GM12875 (cell line): ENCODE measurements around the gene POLDIP2.

Source experiments
- H3K4me3 ChIP-seq: one replicate; pipeline ENCODE4 v1.5.1; 2011; ENCODE audit warnings: low read depth, low read length, control low read depth
- TF ChIP-seq, protein P1 (sequence below): IDR thresholded peaks from 2 replicates; pipeline ENCODE4 v1.5.1; 2011; ENCODE audit warnings: low read depth, mild to moderate bottlenecking, control low read depth, inconsistent platforms, low read length, moderate library complexity, borderline replicate concordance; ENCODE audit not compliant: insufficient read depth

The POLDIP2 gene

DNA sequence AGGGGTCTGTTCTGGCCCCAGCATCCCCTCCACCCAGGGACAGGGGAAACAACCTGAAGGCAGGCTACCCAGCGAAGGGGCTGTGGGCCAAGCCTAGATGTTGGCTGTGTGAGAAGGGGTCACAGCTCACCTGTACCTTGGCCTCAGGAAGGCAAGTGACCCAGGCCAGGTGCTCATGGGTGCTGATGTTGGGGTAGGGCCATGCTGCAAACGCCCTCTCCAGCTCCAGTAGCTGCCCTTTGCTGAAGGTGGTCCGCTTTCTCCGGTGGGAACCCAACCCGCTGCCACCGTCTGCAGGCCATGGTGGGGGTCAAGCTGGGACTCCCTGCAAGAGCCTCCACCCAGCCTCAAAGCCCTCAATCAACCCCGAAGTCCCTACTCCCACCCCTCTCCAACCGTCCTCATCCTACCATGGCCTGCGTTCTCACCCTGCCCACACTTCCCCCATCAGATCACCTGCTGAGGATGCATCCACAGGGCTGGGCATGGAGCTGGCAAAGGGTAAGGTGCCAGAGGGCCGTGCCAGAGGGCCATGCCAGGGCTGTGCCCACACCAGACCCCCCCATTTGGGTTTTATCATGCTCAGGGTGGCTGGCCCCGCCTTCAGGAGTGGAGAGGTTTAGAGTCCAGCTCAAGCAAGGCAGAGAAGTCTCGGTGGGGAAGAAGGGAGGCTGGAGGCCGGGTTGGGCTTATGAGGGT is 7.5 kb upstream of the POLDIP2 start, which contains the start of gene SEBOX:
TSS of gene SEBOX (minus strand) at position 535 of the 699 bp plus-strand sequence. CDS start at position 487, 48 bp downstream.
- no peak within 1 kb of the TSS for H3K4me3 ChIP-seq

DNA sequence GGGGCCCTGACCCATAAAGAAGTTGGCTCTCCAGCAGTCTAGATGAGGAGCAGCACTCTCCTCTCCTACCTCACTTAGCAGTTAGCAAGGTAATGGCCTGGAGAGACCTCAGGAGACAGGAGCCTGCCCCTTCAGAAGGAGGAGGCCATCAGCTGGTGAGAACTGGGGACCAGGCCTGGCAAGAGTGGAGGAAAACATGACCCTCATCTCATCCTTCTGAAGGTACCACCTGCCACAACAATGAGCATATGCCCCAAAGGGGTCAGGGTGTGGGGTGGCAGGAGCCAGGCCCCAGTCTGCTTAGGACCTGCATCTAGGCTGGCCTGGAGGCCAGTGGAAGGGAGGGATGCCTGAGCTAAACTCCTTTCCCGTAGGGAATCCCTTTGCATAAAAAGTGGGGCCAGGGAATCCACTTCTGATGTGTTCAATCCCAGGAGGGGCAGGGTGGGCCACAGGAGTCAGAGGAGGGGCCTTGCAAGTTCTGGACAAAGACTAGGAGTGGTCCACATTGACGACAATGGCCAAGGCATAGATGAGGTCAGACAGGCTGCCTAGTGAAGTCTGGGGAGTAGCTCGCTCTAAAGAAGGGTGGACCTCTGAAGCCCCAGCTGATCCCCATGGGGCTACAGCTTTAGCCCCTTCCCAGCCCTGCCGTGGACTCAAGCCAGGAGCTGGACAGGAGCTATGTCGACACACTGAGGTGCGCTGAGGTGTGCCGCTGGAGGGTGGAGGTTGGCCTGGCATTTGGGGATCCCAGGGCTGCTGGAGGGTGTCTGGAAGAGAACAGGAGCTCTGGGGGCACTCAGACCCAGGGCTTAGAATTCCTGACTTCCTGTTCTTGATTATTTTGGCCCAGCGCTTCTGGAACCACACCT is 6.7 kb upstream of the POLDIP2 start:
- TF ChIP-seq, protein P1, sequence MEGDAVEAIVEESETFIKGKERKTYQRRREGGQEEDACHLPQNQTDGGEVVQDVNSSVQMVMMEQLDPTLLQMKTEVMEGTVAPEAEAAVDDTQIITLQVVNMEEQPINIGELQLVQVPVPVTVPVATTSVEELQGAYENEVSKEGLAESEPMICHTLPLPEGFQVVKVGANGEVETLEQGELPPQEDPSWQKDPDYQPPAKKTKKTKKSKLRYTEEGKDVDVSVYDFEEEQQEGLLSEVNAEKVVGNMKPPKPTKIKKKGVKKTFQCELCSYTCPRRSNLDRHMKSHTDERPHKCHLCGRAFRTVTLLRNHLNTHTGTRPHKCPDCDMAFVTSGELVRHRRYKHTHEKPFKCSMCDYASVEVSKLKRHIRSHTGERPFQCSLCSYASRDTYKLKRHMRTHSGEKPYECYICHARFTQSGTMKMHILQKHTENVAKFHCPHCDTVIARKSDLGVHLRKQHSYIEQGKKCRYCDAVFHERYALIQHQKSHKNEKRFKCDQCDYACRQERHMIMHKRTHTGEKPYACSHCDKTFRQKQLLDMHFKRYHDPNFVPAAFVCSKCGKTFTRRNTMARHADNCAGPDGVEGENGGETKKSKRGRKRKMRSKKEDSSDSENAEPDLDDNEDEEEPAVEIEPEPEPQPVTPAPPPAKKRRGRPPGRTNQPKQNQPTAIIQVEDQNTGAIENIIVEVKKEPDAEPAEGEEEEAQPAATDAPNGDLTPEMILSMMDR, result no peak

More for the DNA sequence above, 7.5 kb upstream of the POLDIP2 start, which contains the start of gene SEBOX:
- TF ChIP-seq, protein P1, result no peak

GRCh38 chr17:28363186-28363585 is 5.9 kb upstream of the POLDIP2 start:
- TF ChIP-seq, protein P1, result no peak
- no peak overlapping the region for H3K4me3 ChIP-seq

More for the DNA sequence above, 6.7 kb upstream of the POLDIP2 start:
- H3K4me3 ChIP-seq, result no peak overlapping the region

DNA sequence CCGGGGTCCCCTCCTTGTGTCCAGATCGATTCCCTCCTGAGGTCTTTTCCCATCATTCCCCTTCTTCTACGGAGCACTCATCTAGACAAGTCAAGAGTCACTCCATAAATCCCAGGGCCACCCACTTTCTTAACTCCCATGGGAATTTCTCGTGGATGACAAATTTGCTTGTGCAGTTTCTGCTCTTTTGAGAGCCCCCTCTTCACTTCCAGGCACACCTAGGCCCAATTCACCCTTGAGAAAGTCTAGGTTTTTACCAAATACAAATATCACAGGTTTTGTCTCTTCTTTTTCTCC is 522 bp upstream of the POLDIP2 start:
- TF ChIP-seq, protein P1, result no peak
- peak overlapping the region; percentile 74 for H3K4me3 ChIP-seq

- TF ChIP-seq, protein P1, result no peak
- H3K4me3 ChIP-seq, result no peak overlapping the region
Measured at GRCh38 chr17:28350271-28350670, 7.1 kb downstream of the POLDIP2 start.

DNA sequence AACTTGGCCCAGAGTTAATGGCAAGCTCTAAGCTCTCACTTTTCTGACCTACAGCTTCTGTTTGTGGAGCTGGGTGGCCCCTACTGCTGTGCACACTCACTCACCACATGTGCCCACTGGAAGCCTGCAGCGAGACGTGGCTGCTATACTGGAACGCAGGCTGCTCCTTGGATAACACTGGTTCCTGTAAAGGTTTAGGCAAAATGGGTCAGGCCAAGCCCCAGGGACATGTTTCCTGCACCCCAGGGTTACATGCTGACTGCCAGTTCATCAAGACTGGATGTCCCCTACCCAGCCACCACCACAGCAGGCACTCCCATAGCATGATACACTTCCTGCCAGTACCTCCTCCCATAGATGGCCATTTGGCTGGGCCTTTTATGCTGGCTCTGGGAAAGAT is 8.3 kb downstream of the POLDIP2 start:
- H3K4me3 ChIP-seq, result no peak overlapping the region
- TF ChIP-seq, protein P1, result no peak
